HG03045 (cell line): ENCODE data around the gene RGS17.
"Not testable (repeated sequence)": the region's sequence is repeated elsewhere in the genome, so short reads cannot be mapped to it uniquely, and the experiment has no call there.

Source experiments
- ATAC-seq: cut with Tn5 transposase; IDR thresholded peaks from one replicate; pipeline ENCODE4 v1.9.1; 2021; ENCODE audit warnings: mild to moderate bottlenecking, moderate library complexity; ENCODE audit not compliant: unreplicated experiment

RGS17 gene

DNA sequence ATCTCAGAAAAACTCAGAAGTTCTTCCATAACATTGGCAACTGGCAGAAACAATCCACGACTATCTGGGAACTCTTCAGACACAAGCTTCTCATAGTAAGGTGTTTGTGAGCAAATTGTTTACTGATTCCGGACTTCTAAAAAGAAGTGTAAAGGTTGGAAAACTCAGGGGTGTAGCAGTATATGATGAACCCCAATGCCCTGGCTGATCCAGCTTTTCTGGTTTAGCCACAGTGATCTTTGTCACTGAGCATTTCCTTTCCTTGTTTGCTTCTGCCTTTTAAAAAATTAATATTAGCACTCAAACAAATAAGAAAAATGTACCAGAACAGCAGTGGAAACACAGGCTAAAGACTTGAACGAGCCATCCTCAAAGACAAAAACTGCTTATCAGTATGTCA lies 4.9 kb downstream of the RGS17 start:
- ATAC-seq, result no peak

- no peak for ATAC-seq
Observed at GRCh38 chr6:153125032-153125431, 6.0 kb downstream of the RGS17 start.

GRCh38 chr6:153123801-153124200 lies 7.3 kb downstream of the RGS17 start:
- ATAC-seq, result no peak

DNA sequence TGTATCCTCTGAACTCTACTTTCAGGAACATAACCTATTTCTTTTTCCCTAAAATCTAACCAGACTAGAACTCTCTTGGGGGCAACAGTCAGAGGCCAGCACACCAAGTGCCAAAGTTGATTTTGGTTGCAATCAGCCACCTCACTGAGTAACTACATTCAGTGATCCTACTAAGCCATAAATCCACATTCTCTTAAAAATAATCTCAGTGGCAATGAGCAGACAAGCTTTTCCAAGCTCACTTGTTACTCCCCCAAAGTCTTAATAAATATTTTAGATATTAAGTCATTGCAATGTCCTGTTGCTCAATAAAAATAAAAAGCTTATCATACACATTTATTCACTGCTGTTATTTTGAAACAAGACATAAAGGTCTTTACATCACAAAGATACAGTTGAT lies 9.8 kb downstream of the RGS17 start:
- no peak for ATAC-seq

DNA sequence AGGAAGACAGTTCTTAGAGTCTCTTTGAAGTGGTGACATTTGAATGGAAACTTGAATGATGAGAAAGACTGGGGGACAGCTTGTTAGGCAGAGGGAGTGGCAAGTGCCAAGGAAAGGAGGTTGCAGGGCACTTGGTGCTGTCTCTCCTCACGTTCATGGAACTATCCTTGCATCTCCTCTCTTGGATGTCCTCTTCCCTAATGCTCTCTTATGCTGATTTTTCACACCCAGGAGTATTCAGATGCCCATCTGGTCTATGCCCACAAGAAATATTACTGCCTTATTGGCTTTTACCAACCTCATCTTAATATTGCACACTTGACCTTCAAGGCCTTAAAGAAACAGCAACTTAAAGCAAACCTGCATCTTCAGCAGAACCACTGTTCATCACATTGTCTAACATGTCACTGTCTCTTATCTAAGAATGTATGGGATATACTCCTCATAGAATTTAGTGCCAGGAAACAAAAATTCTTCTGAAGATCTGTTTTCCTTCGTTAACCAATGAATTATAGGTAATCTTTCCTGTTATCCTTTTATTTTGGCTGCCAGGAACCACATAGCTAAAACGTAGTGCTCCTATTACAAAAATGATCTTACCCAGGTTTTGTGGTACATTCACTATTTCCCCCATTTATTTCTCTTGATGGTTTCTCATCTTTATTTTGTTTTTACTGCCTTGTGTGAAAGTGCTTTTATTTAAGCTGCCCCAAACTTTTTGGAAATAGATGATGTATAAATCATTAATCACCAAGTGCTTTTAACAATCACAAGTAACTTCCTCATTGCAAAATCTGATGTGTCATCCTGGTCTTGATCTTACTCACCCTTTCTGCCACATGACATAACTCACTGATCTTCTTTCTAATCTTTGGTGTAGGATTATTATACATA lies 12.8 kb downstream of the RGS17 start:
- ATAC-seq, result peak; percentile 85

GRCh38 chr6:153111082-153111481 lies 20.0 kb downstream of the RGS17 start:
- ATAC-seq, result not testable (repeated sequence)

DNA sequence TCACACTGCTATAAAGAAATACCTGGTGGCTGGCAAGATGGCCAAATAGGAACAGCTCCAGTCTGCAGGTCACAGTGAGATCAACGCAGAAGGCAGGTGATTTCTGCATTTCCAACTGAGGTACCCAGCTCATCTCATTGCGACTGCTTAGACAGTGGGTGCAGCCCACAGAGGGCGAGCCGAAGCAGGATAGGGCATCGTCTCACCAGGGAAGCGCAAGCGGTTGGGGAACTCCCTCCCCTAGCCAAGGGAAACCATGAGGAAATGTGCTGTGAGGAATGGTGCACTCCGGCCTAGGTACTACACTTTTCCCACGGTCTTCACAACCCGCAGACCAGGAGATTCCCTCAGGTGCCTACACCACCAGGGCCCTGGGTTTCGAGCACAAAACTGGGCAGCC lies 20.5 kb downstream of the RGS17 start:
- not testable (repeated sequence) for ATAC-seq

GRCh38 chr6:153108315-153108714 lies 22.8 kb downstream of the RGS17 start:
- ATAC-seq, result no peak

- ATAC-seq, result no peak
Observed at GRCh38 chr6:153106021-153106420, 25.1 kb downstream of the RGS17 start.

- no peak for ATAC-seq
Observed at GRCh38 chr6:153104220-153104619, 26.9 kb downstream of the RGS17 start.

- no peak for ATAC-seq
Observed at GRCh38 chr6:153103319-153103655, 27.8 kb downstream of the RGS17 start.

DNA sequence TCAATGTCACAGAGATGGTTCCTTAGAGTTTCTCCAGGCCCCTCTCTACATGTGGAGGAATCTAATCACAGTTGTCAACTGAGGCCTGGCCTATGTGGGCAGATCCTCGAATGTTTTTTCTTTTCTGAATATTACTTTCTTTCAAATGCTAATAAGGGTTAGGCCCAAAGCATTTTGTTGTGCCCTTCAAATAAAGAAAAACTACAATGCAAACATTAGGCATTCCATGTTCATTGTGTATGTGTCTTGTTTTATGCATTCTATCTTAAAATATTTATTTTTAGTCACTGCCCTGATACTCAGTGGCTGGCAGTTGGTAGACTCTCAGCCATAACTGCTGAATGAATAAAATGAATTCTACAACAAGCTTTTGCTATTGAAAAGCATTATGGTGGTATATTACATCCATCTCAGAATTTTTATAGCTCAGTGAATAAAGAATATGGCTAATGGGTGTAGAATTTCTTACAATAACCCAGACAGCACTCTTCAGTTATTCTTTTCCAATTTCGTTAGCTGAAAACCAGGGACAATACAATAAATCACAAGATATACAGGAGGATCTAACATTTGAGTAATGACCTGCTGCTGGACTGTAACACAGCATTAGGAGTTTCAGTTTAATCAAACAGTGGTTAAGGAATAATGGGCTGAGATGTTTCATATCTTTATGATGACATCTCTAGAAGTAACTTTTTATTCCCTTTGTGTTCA lies 28.3 kb downstream of the RGS17 start:
- no peak for ATAC-seq

GRCh38 chr6:153101461-153101860 lies 29.6 kb downstream of the RGS17 start:
- ATAC-seq, result no peak

DNA sequence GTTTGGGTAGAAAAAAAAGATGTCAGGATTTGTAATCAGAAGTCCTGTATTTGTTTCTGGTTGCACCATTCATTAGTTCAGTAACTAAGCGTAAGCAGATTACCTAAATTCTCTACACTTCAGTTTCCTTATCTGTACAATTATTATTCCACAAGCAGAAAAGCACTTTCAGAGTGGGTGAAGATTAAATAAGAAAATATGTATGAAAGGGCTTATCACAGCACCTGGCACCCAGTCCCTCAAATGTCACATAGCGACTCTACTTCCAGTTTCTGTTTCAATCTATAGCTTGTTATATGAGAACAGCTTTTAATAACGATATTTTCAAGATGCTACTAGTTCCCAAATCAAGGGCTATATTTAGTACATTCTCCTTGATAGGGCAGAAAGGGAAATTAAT lies 31.4 kb downstream of the RGS17 start:
- no peak for ATAC-seq

GRCh38 chr6:153096792-153097191 lies 34.3 kb downstream of the RGS17 start:
- no peak for ATAC-seq

DNA sequence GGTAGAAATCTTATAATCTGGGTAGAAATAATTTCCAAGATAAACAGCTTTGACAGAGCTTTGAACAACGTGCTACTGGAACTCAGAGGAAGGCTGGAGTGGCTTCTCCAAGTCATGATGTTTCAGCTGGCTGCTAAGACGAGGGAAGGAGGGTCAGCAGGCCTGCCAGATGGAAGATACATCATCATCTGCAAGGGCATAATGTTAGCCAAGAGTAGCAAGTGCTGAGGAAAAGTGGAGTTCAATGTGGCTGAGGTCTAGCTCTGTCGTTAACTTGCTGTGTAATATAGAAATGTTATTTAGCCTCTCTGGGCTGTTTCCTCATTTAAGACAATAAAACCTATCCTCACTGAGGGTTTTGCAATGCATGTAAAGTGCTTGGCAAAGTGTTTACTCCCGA lies 35.1 kb downstream of the RGS17 start:
- no peak for ATAC-seq

GRCh38 chr6:153092082-153093013 lies 38.7 kb downstream of the RGS17 start:
- peak; percentile 88 for ATAC-seq

DNA sequence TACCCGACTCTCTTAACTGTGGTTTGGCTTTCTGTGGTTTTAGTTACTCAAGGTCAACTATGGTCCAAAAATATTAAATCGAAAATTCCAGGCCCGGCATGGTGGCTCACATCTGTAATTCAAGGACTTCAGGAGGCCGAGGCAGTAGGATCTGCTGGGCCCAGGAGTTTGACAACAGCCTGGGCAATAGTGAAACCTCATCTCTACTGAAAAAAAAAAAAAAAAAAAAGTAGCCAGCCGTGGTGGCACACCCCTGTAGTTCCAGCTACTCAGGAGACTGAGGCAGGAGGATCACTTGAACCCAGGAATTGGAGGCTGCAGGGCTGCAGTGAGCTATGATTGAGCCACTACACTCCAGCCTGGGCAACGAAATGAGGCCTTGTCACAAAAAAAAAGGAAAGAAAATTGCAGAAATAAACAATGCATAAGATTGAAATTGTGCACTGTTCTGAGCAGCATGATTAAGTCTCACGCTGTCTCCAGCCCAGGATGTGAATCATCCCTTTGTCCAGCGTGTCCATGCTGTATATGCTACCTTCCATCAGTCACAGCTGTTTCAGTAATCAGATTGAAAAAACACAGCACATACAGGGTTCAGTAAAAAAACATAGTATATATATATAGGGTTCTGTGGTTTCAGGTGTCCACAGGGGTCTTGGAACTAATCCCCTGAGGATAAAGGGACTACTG lies 40.7 kb downstream of the RGS17 start:
- no peak for ATAC-seq

- ATAC-seq, result no peak
Observed at GRCh38 chr6:153088796-153089195, 42.3 kb downstream of the RGS17 start.

GRCh38 chr6:153087436-153087835 lies 43.6 kb downstream of the RGS17 start:
- no peak for ATAC-seq
